ENCODE measurements around the gene TEX26. TPM values are rescaled to one million over a fixed set of nuclear protein-coding genes. Genes with fewer than 3 reads are reported as not detected.

Gene TEX26
- total RNA-seq, 1 experiment from 2014 or later, result not detected

DNA sequence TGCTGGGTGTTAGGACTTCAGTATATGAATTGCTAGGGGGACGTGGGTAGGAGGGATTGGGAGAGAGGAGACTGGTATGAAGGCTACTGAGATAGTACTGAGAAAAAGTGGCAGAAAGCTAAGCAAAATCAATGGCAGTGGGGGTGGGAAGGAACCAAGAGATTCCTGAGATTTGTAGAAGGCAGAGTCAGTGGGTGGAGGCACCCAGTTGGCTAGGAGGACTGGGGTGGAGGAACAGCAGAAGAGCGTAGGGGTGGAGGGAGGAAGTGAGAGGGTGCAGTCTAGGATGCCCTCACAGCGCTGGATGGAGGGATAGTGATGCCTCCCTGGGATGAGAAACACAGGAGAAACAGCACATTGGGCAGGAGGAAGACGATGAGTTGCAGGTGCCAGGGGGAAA, 32.0 kb upstream of the TEX26 start:
- TF ChIP-seq, protein P1, sequence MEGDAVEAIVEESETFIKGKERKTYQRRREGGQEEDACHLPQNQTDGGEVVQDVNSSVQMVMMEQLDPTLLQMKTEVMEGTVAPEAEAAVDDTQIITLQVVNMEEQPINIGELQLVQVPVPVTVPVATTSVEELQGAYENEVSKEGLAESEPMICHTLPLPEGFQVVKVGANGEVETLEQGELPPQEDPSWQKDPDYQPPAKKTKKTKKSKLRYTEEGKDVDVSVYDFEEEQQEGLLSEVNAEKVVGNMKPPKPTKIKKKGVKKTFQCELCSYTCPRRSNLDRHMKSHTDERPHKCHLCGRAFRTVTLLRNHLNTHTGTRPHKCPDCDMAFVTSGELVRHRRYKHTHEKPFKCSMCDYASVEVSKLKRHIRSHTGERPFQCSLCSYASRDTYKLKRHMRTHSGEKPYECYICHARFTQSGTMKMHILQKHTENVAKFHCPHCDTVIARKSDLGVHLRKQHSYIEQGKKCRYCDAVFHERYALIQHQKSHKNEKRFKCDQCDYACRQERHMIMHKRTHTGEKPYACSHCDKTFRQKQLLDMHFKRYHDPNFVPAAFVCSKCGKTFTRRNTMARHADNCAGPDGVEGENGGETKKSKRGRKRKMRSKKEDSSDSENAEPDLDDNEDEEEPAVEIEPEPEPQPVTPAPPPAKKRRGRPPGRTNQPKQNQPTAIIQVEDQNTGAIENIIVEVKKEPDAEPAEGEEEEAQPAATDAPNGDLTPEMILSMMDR (IDR thresholded peaks at IDR 0.05; ENCODE audit: insufficient read depth in 1 of 2, low read depth in 1 of 2, low read length in 1 of 2, severe bottlenecking in 1 of 2, unreplicated experiment in 1 of 2), result no peak
- Histone ChIP-seq H3K9me3 (no peaks in the 10 kb centered on the region), H3K4me3 (ENCODE audit: low read depth, low read length) (no peak overlapping the region), H3K27me3 (replicated peaks; ENCODE audit: control insufficient read depth, insufficient read depth, low read length) (peaks cover 3% of the 10 kb centered on the region), H3K4me1 (no peaks in the 10 kb centered on the region), H3K36me3 (ENCODE audit: control insufficient read depth, insufficient read depth, low read length) (no peaks in the 10 kb centered on the region)
- Mint-ChIP-seq H3K27me3 (ENCODE audit: insufficient read depth, unreplicated experiment) (peaks cover 18% of the 10 kb centered on the region), H3K4me1 (ENCODE audit: low read depth, unreplicated experiment) (no peaks in the 10 kb centered on the region), H3K9me3 (ENCODE audit: unreplicated experiment) (no peaks in the 10 kb centered on the region), H3K27ac (ENCODE audit: unreplicated experiment) (no peak overlapping the region), H3K36me3 (ENCODE audit: insufficient read depth, unreplicated experiment) (no peaks in the 10 kb centered on the region), H3K4me3 (ENCODE audit: unreplicated experiment) (no peak overlapping the region)
- DNase-seq, result no peak
- CTCF ChIA-PET, result interaction anchor here (0.8 kb wide), 1 partner anchor 145 kb away, joined by 3 read pairs; no protein-coding TSS in a partner anchor
- intact Hi-C loops (cut with micrococcal nuclease; ENCODE audit: unreplicated experiment), result no loop called here
- BruUV-seq (replicated peaks), result no TSS peak
- POLR2A ChIA-PET, result no interaction called here

DNA sequence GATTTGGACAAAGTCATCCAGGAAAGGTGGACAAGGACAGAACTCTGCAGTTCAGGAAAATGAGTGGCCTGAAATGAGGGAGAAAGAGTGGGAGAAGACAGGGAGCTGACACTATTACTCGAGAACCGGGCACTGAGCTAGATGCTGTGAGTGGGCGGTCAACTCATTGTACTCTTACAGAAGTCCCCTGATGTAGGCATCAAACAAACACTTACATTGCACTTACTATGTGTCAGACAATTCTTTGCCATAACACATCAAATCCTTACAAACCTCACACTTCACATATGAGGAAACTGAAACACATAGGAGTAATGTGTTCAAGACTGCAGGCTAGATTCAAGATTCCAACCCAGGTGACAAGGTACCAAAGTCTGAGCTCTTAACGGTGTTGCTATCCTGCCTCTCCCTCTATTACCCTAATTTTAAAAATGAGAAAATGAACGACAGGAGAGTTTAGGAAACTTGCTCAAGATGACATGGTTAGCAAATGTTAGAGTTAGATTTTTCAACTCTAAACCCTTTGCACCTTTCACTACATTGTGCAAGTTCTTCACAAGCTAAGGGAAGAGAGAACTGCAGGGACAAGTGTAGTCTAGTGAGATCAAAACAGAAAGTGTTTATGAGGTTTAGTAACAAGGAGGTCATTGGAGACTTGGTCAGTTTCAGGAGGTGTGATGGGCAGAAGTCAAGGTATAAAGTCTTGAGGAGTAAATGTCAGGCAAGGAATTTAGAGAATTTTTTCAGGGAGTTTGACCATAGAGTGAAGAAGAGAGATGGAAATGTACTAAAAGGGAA, 31.3 kb upstream of the TEX26 start:
- Histone ChIP-seq H3K4me3 (ENCODE audit: low read depth, low read length) (no peak overlapping the region), H3K4me1 (no peaks in the 10 kb centered on the region), H3K9me3 (no peaks in the 10 kb centered on the region), H3K27me3 (replicated peaks; ENCODE audit: control insufficient read depth, insufficient read depth, low read length) (peaks cover 3% of the 10 kb centered on the region), H3K36me3 (ENCODE audit: control insufficient read depth, insufficient read depth, low read length) (no peaks in the 10 kb centered on the region)
- Mint-ChIP-seq H3K9me3 (ENCODE audit: unreplicated experiment) (no peaks in the 10 kb centered on the region), H3K4me1 (ENCODE audit: low read depth, unreplicated experiment) (no peaks in the 10 kb centered on the region), H3K27ac (ENCODE audit: unreplicated experiment) (no peak overlapping the region), H3K36me3 (ENCODE audit: insufficient read depth, unreplicated experiment) (no peaks in the 10 kb centered on the region), H3K27me3 (ENCODE audit: insufficient read depth, unreplicated experiment) (peaks cover 18% of the 10 kb centered on the region), H3K4me3 (ENCODE audit: unreplicated experiment) (no peak overlapping the region)
- intact Hi-C loops (cut with micrococcal nuclease; ENCODE audit: unreplicated experiment), result no loop called here
- TF ChIP-seq, protein P1 (IDR thresholded peaks at IDR 0.05; ENCODE audit: insufficient read depth in 1 of 2, low read depth in 1 of 2, low read length in 1 of 2, severe bottlenecking in 1 of 2, unreplicated experiment in 1 of 2), result no peak
- no peak for DNase-seq
- ChIA-PET POLR2A (no interaction called here), CTCF (interaction anchor here (0.8 kb wide), 1 partner anchor 145 kb away, joined by 3 read pairs; no protein-coding TSS in a partner anchor)
- no TSS peak for BruUV-seq (replicated peaks)

GRCh38 chr13:30904043-30904442, 28.4 kb upstream of the TEX26 start:
- Histone ChIP-seq H3K27me3 (replicated peaks; ENCODE audit: control insufficient read depth, insufficient read depth, low read length) (peaks cover 3% of the 10 kb centered on the region), H3K36me3 (ENCODE audit: control insufficient read depth, insufficient read depth, low read length) (no peaks in the 10 kb centered on the region), H3K9me3 (no peaks in the 10 kb centered on the region), H3K4me1 (no peaks in the 10 kb centered on the region), H3K4me3 (ENCODE audit: low read depth, low read length) (no peak overlapping the region)
- H3K9me3 Mint-ChIP-seq (ENCODE audit: unreplicated experiment), result no peaks in the 10 kb centered on the region
- no peak overlapping the region for H3K27ac Mint-ChIP-seq (ENCODE audit: unreplicated experiment)
- no peaks in the 10 kb centered on the region for H3K36me3 Mint-ChIP-seq (ENCODE audit: insufficient read depth, unreplicated experiment)
- BruUV-seq (replicated peaks), result no TSS peak
- DNase-seq, result no peak
- TF ChIP-seq, protein P1 (IDR thresholded peaks at IDR 0.05; ENCODE audit: insufficient read depth in 1 of 2, low read depth in 1 of 2, low read length in 1 of 2, severe bottlenecking in 1 of 2, unreplicated experiment in 1 of 2), result no peak
- ChIA-PET POLR2A (no interaction called here), CTCF (no interaction called here)
- H3K4me3 Mint-ChIP-seq (ENCODE audit: unreplicated experiment), result no peak overlapping the region
- no peaks in the 10 kb centered on the region for H3K4me1 Mint-ChIP-seq (ENCODE audit: low read depth, unreplicated experiment)
- intact Hi-C loops (cut with micrococcal nuclease; ENCODE audit: unreplicated experiment), result no loop called here
- peaks cover 18% of the 10 kb centered on the region for H3K27me3 Mint-ChIP-seq (ENCODE audit: insufficient read depth, unreplicated experiment)

Data from Caco-2 (cell line).